A673 (cell line): ENCODE results near the gene PCP4. TPM values are rescaled to one million over a fixed set of nuclear protein-coding genes. Genes with fewer than 3 reads are reported as not detected.

ENCODE experiments used
- Bru-seq: library from RNA; stranded (reverse); fragments of 400-500 nt; gene quantifications from one replicate; lab custom pipeline; 2021; lab: Mats Ljungman, UMichigan
- BruChase-seq, 2 experiments: library from RNA; stranded (reverse); fragments of 400-500 nt; gene quantifications; one replicate each; lab custom pipeline; 2021; lab: Mats Ljungman, UMichigan
- BruUV-seq: library from RNA; stranded (reverse); fragments of 400-500 nt; replicated peaks from 2 replicates; lab custom pipeline; 2021; lab: Mats Ljungman, UMichigan
- CTCF ChIA-PET: fragments of 300-600 bp; sonication (Branson Sonifier 250); formaldehyde crosslinking; loops from one replicate; lab custom pipeline; 2022; ENCODE audit warnings: antibody characterized with exemption; lab: Charles Lee
- POLR2A ChIA-PET: fragments of 300-600 bp; sonication (Branson Sonifier 250); formaldehyde crosslinking; loops from one replicate; lab custom pipeline; 2022; ENCODE audit warnings: antibody characterized with exemption; ENCODE audit not compliant: low non-redundant PET; lab: Charles Lee
- DNase-seq: peaks from one replicate; pipeline ENCODE4 v3.0.0-alpha.2; 2015; ENCODE audit warnings: low spot score
- H3K27ac ChIP-seq: fragments of 200-600 bp; sonication (generic); 2 replicates; pipeline ENCODE4 v1.5.1; 2016; ENCODE audit warnings: mixed run types, low read depth, mild to moderate bottlenecking, mixed read lengths, antibody characterized with exemption, low read length; ENCODE audit not compliant: poor library complexity, severe bottlenecking
- H3K27me3 ChIP-seq: fragments of 200-600 bp; sonication (generic); replicated peaks from 2 replicates; pipeline ENCODE4 v1.6.1; 2017; ENCODE audit warnings: mixed run types, low read depth, mild to moderate bottlenecking, mixed read lengths, antibody characterized with exemption, low read length; ENCODE audit not compliant: insufficient read depth, poor library complexity
- H3K36me3 ChIP-seq: fragments of 200-600 bp; sonication (generic); 2 replicates; pipeline ENCODE4 v1.6.1; 2016; ENCODE audit warnings: mixed run types, mild to moderate bottlenecking, mixed read lengths, antibody characterized with exemption, low read length; ENCODE audit not compliant: insufficient read depth, poor library complexity, severe bottlenecking
- H3K4me1 ChIP-seq: fragments of 200-600 bp; sonication (generic); 2 replicates; pipeline ENCODE4 v1.6.1; 2017; ENCODE audit warnings: mixed run types, mild to moderate bottlenecking, mixed read lengths, antibody characterized with exemption, low read length; ENCODE audit not compliant: insufficient read depth, poor library complexity, severe bottlenecking
- H3K4me3 ChIP-seq: fragments of 200-600 bp; sonication (generic); 2 replicates; pipeline ENCODE4 v1.5.1; 2016; ENCODE audit warnings: low read depth, mixed run types, mild to moderate bottlenecking, mixed read lengths, low read length; ENCODE audit not compliant: poor library complexity, severe bottlenecking
- H3K9me3 ChIP-seq: fragments of 200-600 bp; sonication (generic); 2 replicates; pipeline ENCODE4 v1.6.1; 2016; ENCODE audit warnings: mixed run types, low read depth, mild to moderate bottlenecking, mixed read lengths, antibody characterized with exemption, low read length; ENCODE audit not compliant: poor library complexity, severe bottlenecking
- CTCF ChIP-seq: fragments of 300-800, 200-600 bp; sonication (generic); conservative IDR thresholded peaks from 2 replicates; pipeline ENCODE4 v1.5.1; 2017; ENCODE audit warnings: low read depth, mild to moderate bottlenecking, antibody characterized with exemption, low read length, moderate library complexity, mixed read lengths
- EZH2 ChIP-seq: fragments of 200-600 bp; sonication (generic); IDR thresholded peaks from 2 replicates; pipeline ENCODE4 v1.6.1; 2017; ENCODE audit warnings: borderline replicate concordance, low read depth, mild to moderate bottlenecking, mixed read lengths, antibody characterized with exemption, low read length; ENCODE audit not compliant: poor library complexity, severe bottlenecking
- intact Hi-C: fragments of 100-400 bp; cut with micrococcal nuclease; formaldehyde crosslinking; loops from one replicate; pipeline ENCODE4 v1.10.0; 2022; ENCODE audit not compliant: unreplicated experiment
- long read RNA-seq: library from polyadenylated mRNA; stranded (forward); transcript quantifications from one replicate; pipeline ENCODE4 v2.0.0, GENCODE V29; 2022
- total RNA-seq: library from RNA; stranded (reverse); gene quantifications from 2 replicates; pipeline ENCODE4 v1.2.3, GENCODE V29; 2021

PCP4 gene
- total RNA-seq: not detected in 2 replicates
- percentile 7 among the genes with signal in this experiment for Bru-seq, nascent RNA
- percentile 5 among the genes with signal in this experiment for BruChase-seq, experiment 1, labeled RNA remaining after a 2-hour chase
- percentile 7 among the genes with signal in this experiment for BruChase-seq, experiment 2, labeled RNA remaining after a 6-hour chase
- long read RNA-seq: 0 reads

DNA sequence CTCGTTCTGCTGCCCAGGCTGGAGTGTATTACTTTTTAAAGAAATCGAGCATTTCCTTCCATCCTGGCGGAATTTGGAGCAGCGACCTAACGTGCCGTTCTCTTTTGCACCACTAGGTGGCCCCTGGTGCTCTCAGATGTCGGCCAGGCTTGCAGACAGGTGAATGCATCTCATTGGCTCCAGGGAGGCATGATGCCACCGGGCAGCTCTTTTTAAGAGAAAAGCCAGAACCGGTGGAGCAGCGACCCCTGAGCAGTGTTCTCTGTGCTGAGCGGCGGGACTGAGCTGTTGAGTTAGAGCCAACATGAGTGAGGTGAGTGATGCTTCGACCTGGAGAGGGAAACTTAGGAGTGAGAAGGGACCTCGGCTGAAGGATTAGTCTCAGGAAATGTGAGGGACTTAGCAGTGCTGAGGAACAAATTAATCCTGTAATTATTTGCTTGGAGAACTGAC, at the start of gene PCP4:
Gene PCP4 (plus strand): TSS at position 241 of the 453 bp plus-strand sequence. CDS start 64 bp downstream, at position 305.
- peak; percentile 90 for TF ChIP-seq CTCF
- no peak for TF ChIP-seq EZH2
- H3K4me3 ChIP-seq: no peak within 1 kb of the TSS
- DNase-seq: peak; percentile 44
- no peak within 1 kb of the TSS for H3K27ac ChIP-seq
- intact Hi-C loops: loop anchor here (5.0 kb wide), 1 partner anchor 255 kb away; no protein-coding TSS in a partner anchor
- H3K4me1 ChIP-seq: no peaks in the 10 kb centered on the region
- no peaks in the 10 kb centered on the region for H3K9me3 ChIP-seq
- CTCF ChIA-PET: interaction anchor here (0.7 kb wide), 1 partner anchor 41 kb away, joined by 6 read pairs; no protein-coding TSS in a partner anchor
- no TSS peak for BruUV-seq
- H3K27me3 ChIP-seq: peaks cover 8% of the 10 kb centered on the region
- H3K36me3 ChIP-seq: no peaks in the 10 kb centered on the region
- POLR2A ChIA-PET: no interaction called here

DNA sequence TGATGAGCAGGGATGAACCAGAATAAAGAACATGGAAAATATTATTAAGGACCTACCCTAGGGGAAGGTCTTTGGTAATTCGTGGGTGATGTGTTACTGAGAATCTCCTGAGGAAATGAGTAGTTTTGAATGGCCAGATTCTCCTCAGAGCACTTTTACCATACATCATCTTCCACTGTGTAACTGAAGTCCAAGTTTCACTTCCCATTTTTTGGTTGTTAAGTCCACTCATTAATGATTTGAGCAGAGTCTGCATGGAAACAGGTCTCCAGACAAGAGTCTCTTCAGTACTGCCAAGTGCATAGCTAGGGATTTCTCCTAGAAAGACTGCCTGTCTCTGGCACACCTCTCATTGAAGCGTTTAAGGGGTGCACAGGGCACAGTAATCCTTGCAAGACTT, 48.7 kb upstream of the PCP4 start:
- H3K27me3 ChIP-seq: no peaks in the 10 kb centered on the region
- no peak for DNase-seq
- CTCF ChIA-PET: no interaction called here
- intact Hi-C loops: no loop called here
- H3K36me3 ChIP-seq: no peaks in the 10 kb centered on the region
- H3K27ac ChIP-seq: no peak overlapping the region
- H3K4me1 ChIP-seq: no peaks in the 10 kb centered on the region
- BruUV-seq: no TSS peak
- TF ChIP-seq CTCF (no peak), EZH2 (no peak)
- H3K4me3 ChIP-seq: no peak overlapping the region
- POLR2A ChIA-PET: no interaction called here
- no peaks in the 10 kb centered on the region for H3K9me3 ChIP-seq

GRCh38 chr21:39822042-39822441, 45.2 kb upstream of the PCP4 start:
- H3K9me3 ChIP-seq: no peaks in the 10 kb centered on the region
- CTCF ChIA-PET: no interaction called here
- H3K27me3 ChIP-seq: no peaks in the 10 kb centered on the region
- H3K27ac ChIP-seq: no peak overlapping the region
- no peak overlapping the region for H3K4me3 ChIP-seq
- TF ChIP-seq CTCF: no peak
- intact Hi-C loops: no loop called here
- H3K36me3 ChIP-seq: no peaks in the 10 kb centered on the region
- DNase-seq: no peak
- H3K4me1 ChIP-seq: no peaks in the 10 kb centered on the region
- POLR2A ChIA-PET: no interaction called here
- no TSS peak for BruUV-seq
